Kidney glomerular epithelial cell (primary cell): ENCODE results near the gene RALGAPA2.
"Not testable (repeated sequence)": the region's sequence is repeated elsewhere in the genome, so short reads cannot be mapped to it uniquely, and the experiment has no call there.

ENCODE experiments used
- DNase-seq: peaks from one replicate; lab custom pipeline; 2025; lab: John Stamatoyannopoulos, UW

RALGAPA2 gene

GRCh38 chr20:20571068-20571780 is 141.2 kb downstream of the RALGAPA2 start:
- DNase-seq: no peak

- DNase-seq: peak; percentile 35
Measured at GRCh38 chr20:20568604-20569205, 143.7 kb downstream of the RALGAPA2 start.

GRCh38 chr20:20567712-20568111 is 144.7 kb downstream of the RALGAPA2 start:
- DNase-seq: no peak

GRCh38 chr20:20566516-20566915 is 145.9 kb downstream of the RALGAPA2 start:
- DNase-seq: no peak

- DNase-seq: no peak
Measured at GRCh38 chr20:20564279-20564678, 148.2 kb downstream of the RALGAPA2 start.

GRCh38 chr20:20562507-20562906 is 149.9 kb downstream of the RALGAPA2 start:
- DNase-seq: no peak

- no peak for DNase-seq
Measured at GRCh38 chr20:20561841-20562240, 150.6 kb downstream of the RALGAPA2 start.

- no peak for DNase-seq
Measured at GRCh38 chr20:20561172-20561571, 151.3 kb downstream of the RALGAPA2 start.

GRCh38 chr20:20557406-20557805 is 155.0 kb downstream of the RALGAPA2 start:
- DNase-seq: no peak

GRCh38 chr20:20555838-20556237 is 156.6 kb downstream of the RALGAPA2 start:
- no peak for DNase-seq

GRCh38 chr20:20554951-20555350 is 157.5 kb downstream of the RALGAPA2 start:
- no peak for DNase-seq

GRCh38 chr20:20553541-20553940 is 158.9 kb downstream of the RALGAPA2 start:
- no peak for DNase-seq

- DNase-seq: no peak
Measured at GRCh38 chr20:20552076-20552475, 160.4 kb downstream of the RALGAPA2 start.

GRCh38 chr20:20551409-20551808 is 161.0 kb downstream of the RALGAPA2 start:
- no peak for DNase-seq

GRCh38 chr20:20549704-20550103 is 162.7 kb downstream of the RALGAPA2 start:
- peak; percentile 23 for DNase-seq

- no peak for DNase-seq
Measured at GRCh38 chr20:20549267-20549612, 163.2 kb downstream of the RALGAPA2 start.

GRCh38 chr20:20548527-20549266 is 163.7 kb downstream of the RALGAPA2 start:
- DNase-seq: no peak

GRCh38 chr20:20547876-20548266 is 164.6 kb downstream of the RALGAPA2 start:
- no peak for DNase-seq

GRCh38 chr20:20547221-20547875 is 165.1 kb downstream of the RALGAPA2 start:
- DNase-seq: no peak

- no peak for DNase-seq
Measured at GRCh38 chr20:20546402-20546801, 166.0 kb downstream of the RALGAPA2 start.

GRCh38 chr20:20543348-20543747 is 169.1 kb downstream of the RALGAPA2 start:
- not testable (repeated sequence) for DNase-seq

GRCh38 chr20:20536240-20536933 is 176.1 kb downstream of the RALGAPA2 start:
- no peak for DNase-seq
